ENCODE measurements around the gene SLC31A2.

SLC31A2 gene

GRCh38 chr9:113151696-113152630, 1.2 kb downstream of the SLC31A2 start:
- no peak for DNase-seq (ENCODE audit: low read depth in 2 of 2)

- no peak for DNase-seq (ENCODE audit: low read depth in 2 of 2)
Observed at GRCh38 chr9:113152699-113153098, 1.9 kb downstream of the SLC31A2 start.

GRCh38 chr9:113153599-113153998, 2.8 kb downstream of the SLC31A2 start:
- DNase-seq (ENCODE audit: low read depth in 2 of 2), result no peak

- no peak for DNase-seq (ENCODE audit: low read depth in 2 of 2)
Observed at GRCh38 chr9:113154471-113154870, 3.7 kb downstream of the SLC31A2 start.

GRCh38 chr9:113154946-113155345, 4.1 kb downstream of the SLC31A2 start:
- no peak for DNase-seq (ENCODE audit: low read depth in 2 of 2)

GRCh38 chr9:113155911-113156588, 5.2 kb downstream of the SLC31A2 start:
- peak in 1 of 2 donors; percentile 4 for DNase-seq (ENCODE audit: low read depth in 2 of 2)

- DNase-seq (ENCODE audit: low read depth in 2 of 2), result no peak
Observed at GRCh38 chr9:113156880-113157279, 6.1 kb downstream of the SLC31A2 start.

GRCh38 chr9:113158446-113158845, 7.6 kb downstream of the SLC31A2 start:
- DNase-seq (ENCODE audit: low read depth in 2 of 2), result no peak

- no peak for DNase-seq (ENCODE audit: low read depth in 2 of 2)
Observed at GRCh38 chr9:113160571-113160970, 9.8 kb downstream of the SLC31A2 start.

GRCh38 chr9:113163001-113163400, 12.2 kb downstream of the SLC31A2 start:
- no peak for DNase-seq (ENCODE audit: low read depth in 2 of 2)

- no peak for DNase-seq (ENCODE audit: low read depth in 2 of 2)
Observed at GRCh38 chr9:113164536-113165300, 13.9 kb downstream of the SLC31A2 start.

- DNase-seq (ENCODE audit: low read depth in 2 of 2), result no peak
Observed at GRCh38 chr9:113166039-113166438, 15.2 kb downstream of the SLC31A2 start.

- no peak for DNase-seq (ENCODE audit: low read depth in 2 of 2)
Observed at GRCh38 chr9:113168809-113169208, 18.0 kb downstream of the SLC31A2 start.

- DNase-seq (ENCODE audit: low read depth in 2 of 2), result no peak
Observed at GRCh38 chr9:113173341-113173740, 22.5 kb downstream of the SLC31A2 start.

GRCh38 chr9:113176803-113177202, 26.0 kb downstream of the SLC31A2 start:
- no peak for DNase-seq (ENCODE audit: low read depth in 2 of 2)

GRCh38 chr9:113177251-113177650, 26.4 kb downstream of the SLC31A2 start:
- no peak for DNase-seq (ENCODE audit: low read depth in 2 of 2)

GRCh38 chr9:113178087-113178486, 27.3 kb downstream of the SLC31A2 start:
- no peak for DNase-seq (ENCODE audit: low read depth in 2 of 2)

GRCh38 chr9:113179839-113180238, 29.0 kb downstream of the SLC31A2 start:
- no peak for DNase-seq (ENCODE audit: low read depth in 2 of 2)

- DNase-seq (ENCODE audit: low read depth in 2 of 2), result no peak
Observed at GRCh38 chr9:113181165-113181564, 30.4 kb downstream of the SLC31A2 start.

GRCh38 chr9:113183956-113184488, 33.2 kb downstream of the SLC31A2 start:
- no peak for DNase-seq (ENCODE audit: low read depth in 2 of 2)

GRCh38 chr9:113184539-113184938, 33.7 kb downstream of the SLC31A2 start:
- DNase-seq (ENCODE audit: low read depth in 2 of 2), result no peak

GRCh38 chr9:113185271-113185670, 34.5 kb downstream of the SLC31A2 start:
- no peak for DNase-seq (ENCODE audit: low read depth in 2 of 2)

Data from stimulated activated CD8-positive, alpha-beta memory T cell treated with anti-CD3 and anti-CD28 coated beads, Interleukin-2, amount 100 ng/mL, for 48 hours (primary cell).